Peyer's patch (tissue), 4 donors: ENCODE measurements around the gene MIER2.
A peak's percentile ranks its signal among the peaks of the same experiment; 100 is the strongest.

ENCODE experiments used
- CTCF ChIP-seq, 6 experiments: fragments of 450-650 bp in 4 of 6; fragments of 200-600 bp in 2 of 6; sonication (generic) in 1 of 6; IDR thresholded peaks; one replicate each; pipeline ENCODE4 v1.5.1; 2017 to 2019; ENCODE audit warnings: antibody characterized with exemption in 6 of 6, mild to moderate bottlenecking in 3 of 6, moderate library complexity in 1 of 6
- POLR2A ChIP-seq, 2 donors: fragments of 450-650 bp; IDR thresholded peaks; one replicate each; pipeline ENCODE4 v1.5.1; 2017; ENCODE audit warnings: antibody characterized with exemption in 2 of 2, mild to moderate bottlenecking in 2 of 2, moderate library complexity in 2 of 2

GRCh38 chr19:371501-372168 is 27.0 kb upstream of the MIER2 start:
- TF ChIP-seq CTCF (IDR thresholded peaks at IDR 0.05) (peak in 1 of 6 experiments; percentile 6), POLR2A (IDR thresholded peaks at IDR 0.05) (no peak)
